PC-9 (cell line): Measurements from ENCODE around the gene NR1H2. TPM values are rescaled to one million over a fixed set of nuclear protein-coding genes. Genes with fewer than 3 reads are reported as not detected.

Experiments used
- BruUV-seq: library from RNA; stranded (reverse); fragments of 400-500 nt; replicated peaks from 2 replicates; lab custom pipeline; 2021; lab: Mats Ljungman, UMichigan
- CTCF ChIA-PET: fragments of 300-600 bp; sonication (Branson Sonifier 250); formaldehyde crosslinking; loops from one replicate; lab custom pipeline; 2022; ENCODE audit warnings: antibody characterized with exemption; lab: Charles Lee
- POLR2A ChIA-PET: fragments of 300-600 bp; sonication (Branson Sonifier 250); formaldehyde crosslinking; loops from one replicate; lab custom pipeline; 2022; ENCODE audit warnings: antibody characterized with exemption; ENCODE audit not compliant: unreplicated experiment; lab: Charles Lee
- DNase-seq, 2 experiments: peaks; one replicate each; pipeline versions ENCODE4 v3.0.0 to v3.0.0-alpha.2; 2015 to 2022; ENCODE audit warnings: mixed read lengths in 1 of 2
- H2AFZ ChIP-seq: fragments of 200-600 bp; sonication (generic); 2 replicates; pipeline ENCODE4 v1.8.1; 2017; ENCODE audit warnings: antibody characterized with exemption
- H3F3A ChIP-seq: fragments of 200-600 bp; sonication (generic); 2 replicates; pipeline ENCODE4 v1.8.1; 2017; ENCODE audit warnings: antibody characterized with exemption, mild to moderate bottlenecking, low read depth; ENCODE audit not compliant: insufficient read depth
- H3K27ac ChIP-seq: fragments of 200-600 bp; sonication (generic); 2 replicates; pipeline ENCODE4 v1.6.1; 2016; ENCODE audit warnings: mixed run types
- H3K27me3 ChIP-seq: fragments of 200-600 bp; sonication (generic); 2 replicates; pipeline ENCODE4 v1.6.1; 2016; ENCODE audit warnings: low read depth, mixed run types; ENCODE audit not compliant: insufficient read depth
- H3K36me3 ChIP-seq: fragments of 200-600 bp; sonication (generic); 2 replicates; pipeline ENCODE4 v1.6.1; 2016; ENCODE audit warnings: low read depth, mixed run types
- H3K4me1 ChIP-seq: fragments of 200-600 bp; sonication (generic); replicated peaks from 2 replicates; pipeline ENCODE4 v1.6.1; 2016; ENCODE audit warnings: mixed run types; ENCODE audit not compliant: insufficient read depth
- H3K4me2 ChIP-seq: fragments of 200-600 bp; sonication (generic); 2 replicates; pipeline ENCODE4 v1.6.1; 2017; ENCODE audit warnings: mixed run types
- H3K4me3 ChIP-seq: fragments of 200-600 bp; sonication (generic); 2 replicates; pipeline ENCODE4 v1.6.1; 2016; ENCODE audit warnings: mixed run types
- H3K79me2 ChIP-seq: fragments of 200-600 bp; sonication (generic); 2 replicates; pipeline ENCODE4 v1.6.1; 2017; ENCODE audit warnings: low read depth, mixed run types
- H3K9me2 ChIP-seq: fragments of 200-600 bp; sonication (generic); 2 replicates; pipeline ENCODE4 v1.8.1; 2017; ENCODE audit warnings: mild to moderate bottlenecking; ENCODE audit not compliant: insufficient read depth
- H3K9me3 ChIP-seq: fragments of 200-600 bp; sonication (generic); 2 replicates; pipeline ENCODE4 v1.8.1; 2016; ENCODE audit warnings: low read depth; ENCODE audit not compliant: insufficient read depth
- H4K20me1 ChIP-seq: fragments of 200-600 bp; sonication (generic); 2 replicates; pipeline ENCODE4 v1.8.1; 2017; ENCODE audit not compliant: insufficient read depth
- EZH2 ChIP-seq: fragments of 200-600 bp; sonication (generic); IDR thresholded peaks from 2 replicates; pipeline ENCODE4 v1.8.0; 2017; ENCODE audit warnings: antibody characterized with exemption, low read depth
- intact Hi-C: fragments of 100-400 bp; cut with micrococcal nuclease; formaldehyde crosslinking; loops from one replicate; pipeline ENCODE4 v1.10.0; 2022; ENCODE audit not compliant: unreplicated experiment
- total RNA-seq: library from RNA; stranded (reverse); gene quantifications from 2 replicates; pipeline ENCODE4 v1.2.3, GENCODE V29; 2021
- TF ChIP-seq, protein P1 (sequence below): fragments of 200-600 bp; sonication (generic); conservative IDR thresholded peaks from 2 replicates; pipeline ENCODE4 v1.6.1; 2017; ENCODE audit warnings: mixed run types, antibody characterized with exemption, mild to moderate bottlenecking, moderate library complexity

NR1H2 gene
- total RNA-seq, 1 experiment from 2014 or later, result 77.5 TPM

DNA sequence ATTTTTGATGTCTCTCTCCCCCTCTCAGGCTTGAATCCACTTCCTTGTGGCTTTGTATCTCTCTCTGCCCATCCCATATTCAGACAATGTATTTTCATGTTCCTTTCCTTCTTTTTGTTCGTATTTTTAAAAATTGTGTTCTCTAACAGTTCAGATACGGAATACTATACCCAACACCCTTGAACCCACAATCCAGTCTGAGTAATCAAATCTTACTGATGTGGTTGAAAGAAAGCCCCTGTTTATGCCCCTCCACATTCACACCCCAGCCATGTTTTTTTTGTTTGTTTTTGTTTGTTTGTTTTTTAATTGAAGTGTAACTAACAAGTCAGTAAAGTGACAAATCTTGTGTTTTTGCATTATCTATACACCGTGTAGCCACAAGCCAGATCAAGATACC lies 43.9 kb downstream of the NR1H2 start:
- CTCF ChIA-PET, result interaction anchor here (0.6 kb wide), 1 partner anchor 91 kb away, joined by 3 read pairs; no protein-coding TSS in a partner anchor
- intact Hi-C loops, result no loop called here
- BruUV-seq, result no TSS peak

DNA sequence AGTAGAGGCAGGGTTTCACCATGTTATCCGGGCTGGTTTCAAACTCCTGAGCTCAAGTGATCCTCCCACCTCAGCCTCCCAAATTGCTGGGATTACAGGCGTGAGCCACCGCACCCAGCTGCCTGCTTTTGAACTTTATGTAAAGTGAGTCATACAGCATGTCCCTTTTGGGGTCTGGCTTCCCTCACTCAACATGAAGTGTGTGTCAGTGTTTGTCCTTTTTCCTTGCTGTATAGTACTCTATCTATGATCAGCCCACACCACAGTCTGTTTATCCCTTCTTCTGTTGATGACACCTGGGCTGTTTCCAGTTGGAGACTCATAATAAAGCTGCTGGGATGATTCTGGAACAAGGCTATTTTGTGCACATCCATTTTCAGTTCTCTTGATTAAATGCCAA lies 44.6 kb downstream of the NR1H2 start:
- no peaks in the 10 kb centered on the region for H3F3A ChIP-seq
- intact Hi-C loops, result no loop called here
- POLR2A ChIA-PET, result no interaction called here

More for the DNA sequence above, 43.9 kb downstream of the NR1H2 start:
- Histone ChIP-seq H3K9me2 (no peaks in the 10 kb centered on the region), H3K27me3 (no peaks in the 10 kb centered on the region), H3K4me3 (no peak overlapping the region), H3K27ac (no peak overlapping the region), H3K4me2 (no peak overlapping the region), H4K20me1 (no peaks in the 10 kb centered on the region), H2AFZ (no peak overlapping the region), H3K36me3 (no peaks in the 10 kb centered on the region), H3K79me2 (no peaks in the 10 kb centered on the region), H3F3A (no peaks in the 10 kb centered on the region), H3K9me3 (no peaks in the 10 kb centered on the region), H3K4me1 (no peaks in the 10 kb centered on the region)
- POLR2A ChIA-PET, result no interaction called here
- DNase-seq, result no peak
- TF ChIP-seq EZH2, result no peak
- TF ChIP-seq, protein P1, sequence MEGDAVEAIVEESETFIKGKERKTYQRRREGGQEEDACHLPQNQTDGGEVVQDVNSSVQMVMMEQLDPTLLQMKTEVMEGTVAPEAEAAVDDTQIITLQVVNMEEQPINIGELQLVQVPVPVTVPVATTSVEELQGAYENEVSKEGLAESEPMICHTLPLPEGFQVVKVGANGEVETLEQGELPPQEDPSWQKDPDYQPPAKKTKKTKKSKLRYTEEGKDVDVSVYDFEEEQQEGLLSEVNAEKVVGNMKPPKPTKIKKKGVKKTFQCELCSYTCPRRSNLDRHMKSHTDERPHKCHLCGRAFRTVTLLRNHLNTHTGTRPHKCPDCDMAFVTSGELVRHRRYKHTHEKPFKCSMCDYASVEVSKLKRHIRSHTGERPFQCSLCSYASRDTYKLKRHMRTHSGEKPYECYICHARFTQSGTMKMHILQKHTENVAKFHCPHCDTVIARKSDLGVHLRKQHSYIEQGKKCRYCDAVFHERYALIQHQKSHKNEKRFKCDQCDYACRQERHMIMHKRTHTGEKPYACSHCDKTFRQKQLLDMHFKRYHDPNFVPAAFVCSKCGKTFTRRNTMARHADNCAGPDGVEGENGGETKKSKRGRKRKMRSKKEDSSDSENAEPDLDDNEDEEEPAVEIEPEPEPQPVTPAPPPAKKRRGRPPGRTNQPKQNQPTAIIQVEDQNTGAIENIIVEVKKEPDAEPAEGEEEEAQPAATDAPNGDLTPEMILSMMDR, result no peak

DNA sequence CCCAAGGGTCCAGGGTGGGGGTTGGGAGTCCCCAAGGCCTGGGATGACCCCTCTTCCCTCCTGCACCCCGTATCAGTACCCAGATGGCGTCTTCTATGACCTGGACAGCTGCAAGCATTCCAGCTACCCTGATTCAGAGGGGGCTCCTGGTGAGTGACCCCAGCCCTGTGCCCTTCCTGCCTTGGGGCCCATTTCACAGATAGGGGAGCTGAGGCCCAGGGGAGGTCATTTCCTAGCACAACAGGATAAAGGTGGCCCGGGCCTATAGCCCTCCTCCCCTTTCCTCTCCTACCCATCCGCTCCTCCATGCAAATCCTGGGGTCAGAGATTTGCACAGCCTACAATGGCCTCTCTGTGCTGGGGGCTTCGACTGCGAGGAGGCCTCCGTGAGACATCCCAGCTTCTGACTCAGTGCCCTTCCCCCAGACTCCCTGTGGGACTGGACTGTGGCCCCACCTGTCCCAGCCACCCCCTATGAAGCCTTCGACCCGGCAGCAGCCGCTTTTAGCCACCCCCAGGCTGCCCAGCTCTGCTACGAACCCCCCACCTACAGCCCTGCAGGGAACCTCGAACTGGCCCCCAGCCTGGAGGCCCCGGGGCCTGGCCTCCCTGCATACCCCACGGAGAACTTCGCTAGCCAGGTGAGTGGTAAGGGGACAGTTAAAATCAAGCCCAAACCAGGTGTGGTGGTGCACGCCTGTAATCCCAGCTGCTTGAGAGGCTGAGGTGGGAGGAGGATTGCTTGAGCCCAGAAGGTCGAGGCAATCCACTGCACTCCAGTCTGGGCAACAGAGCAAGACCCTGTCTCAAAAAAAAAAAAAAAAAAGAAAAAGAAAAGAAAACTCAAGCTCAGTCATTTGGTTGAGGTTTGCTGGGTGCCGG lies 46.4 kb downstream of the NR1H2 start:
- no peaks in the 10 kb centered on the region for H4K20me1 ChIP-seq
- H3K4me1 ChIP-seq, result no peaks in the 10 kb centered on the region
- intact Hi-C loops, result no loop called here
- DNase-seq, result no peak
- no peaks in the 10 kb centered on the region for H3K79me2 ChIP-seq
- no peak for TF ChIP-seq EZH2
- TF ChIP-seq, protein P1, result no peak
- POLR2A ChIA-PET, result no interaction called here
- H3F3A ChIP-seq, result no peaks in the 10 kb centered on the region
- H3K4me3 ChIP-seq, result no peak overlapping the region
- CTCF ChIA-PET, result interaction anchor here (0.6 kb wide), 1 partner anchor 468 kb away, joined by 3 read pairs; no protein-coding TSS in a partner anchor
- no peak overlapping the region for H3K27ac ChIP-seq
- BruUV-seq, result no TSS peak
- no peaks in the 10 kb centered on the region for H3K36me3 ChIP-seq
- H3K4me2 ChIP-seq, result no peak overlapping the region
- H3K9me3 ChIP-seq, result no peaks in the 10 kb centered on the region
- H2AFZ ChIP-seq, result no peak overlapping the region
- no peaks in the 10 kb centered on the region for H3K27me3 ChIP-seq
- no peaks in the 10 kb centered on the region for H3K9me2 ChIP-seq

More for the DNA sequence above, 44.6 kb downstream of the NR1H2 start:
- BruUV-seq, result no TSS peak
- Histone ChIP-seq H4K20me1 (no peaks in the 10 kb centered on the region), H2AFZ (no peak overlapping the region), H3K4me1 (no peaks in the 10 kb centered on the region), H3K9me3 (no peaks in the 10 kb centered on the region), H3K9me2 (no peaks in the 10 kb centered on the region), H3K27me3 (no peaks in the 10 kb centered on the region), H3K4me2 (no peak overlapping the region), H3K4me3 (no peak overlapping the region), H3K27ac (no peak overlapping the region), H3K79me2 (no peaks in the 10 kb centered on the region), H3K36me3 (no peaks in the 10 kb centered on the region)
- no peak for DNase-seq
- CTCF ChIA-PET, result interaction anchor here (0.6 kb wide), 1 partner anchor 92 kb away, joined by 3 read pairs; no protein-coding TSS in a partner anchor
- TF ChIP-seq, protein P1, result no peak
